Right lobe of liver (tissue), 4 donors: ENCODE data around the gene ALPG.

Experiments used
- CTCF ChIP-seq, 4 donors: fragments of 200-600 bp in 3 of 4; fragments of 450-650 bp in 1 of 4; IDR thresholded peaks; one replicate each; pipeline versions ENCODE4 v1.5.1 to v1.8.0; 2016 to 2022; ENCODE audit warnings: antibody characterized with exemption in 4 of 4, mild to moderate bottlenecking in 2 of 4
- POLR2A ChIP-seq: fragments of 450-650 bp; IDR thresholded peaks from one replicate; pipeline ENCODE4 v1.6.1; 2017; ENCODE audit warnings: antibody characterized with exemption, mild to moderate bottlenecking
- donor health status: DM: no; HTN: no; CAD: no.
- donor health status: DM: no; HTN: no; CAD: no.
- donor health status: DM: no; HTN: yes; CAD: no.

- peak in 1 of 4 donors; percentile 16 for TF ChIP-seq CTCF (IDR thresholded peaks at IDR 0.05)
- TF ChIP-seq POLR2A = no peak
Measured at GRCh38 chr2:232367591-232368233, 38.9 kb upstream of the ALPG start.
